Neural progenitor cell (in vitro differentiated cells): Measurements from ENCODE around the gene JCAD. TPM values are rescaled to one million over a fixed set of nuclear protein-coding genes. Genes with fewer than 3 reads are reported as not detected.

Experiments
- DNase-seq: peaks from one replicate; pipeline ENCODE4 v3.0.0-alpha.2; 2016; ENCODE audit warnings: low spot score
- H2AFZ ChIP-seq: fragments of 200-600 bp; sonication (generic); replicated peaks from 2 replicates; pipeline ENCODE4 v1.6.1; 2016; ENCODE audit warnings: antibody characterized with exemption
- H3F3A ChIP-seq: fragments of 200-600 bp; sonication (generic); 2 replicates; pipeline ENCODE4 v1.6.1; 2016; ENCODE audit warnings: antibody characterized with exemption, low read depth
- H3K27ac ChIP-seq: fragments of 200-600 bp; sonication (generic); 2 replicates; pipeline ENCODE4 v1.5.1; 2016; ENCODE audit warnings: mild to moderate bottlenecking
- H3K27me3 ChIP-seq: fragments of 200-600 bp; sonication (generic); 2 replicates; pipeline ENCODE4 v1.6.1; 2016; ENCODE audit warnings: mild to moderate bottlenecking, moderate library complexity
- H3K36me3 ChIP-seq: fragments of 200-600 bp; sonication (generic); 2 replicates; pipeline ENCODE4 v1.5.1; 2016
- H3K4me1 ChIP-seq: fragments of 200-600 bp; sonication (generic); 2 replicates; pipeline ENCODE4 v1.6.1; 2016; ENCODE audit warnings: mixed run types
- H3K4me2 ChIP-seq: fragments of 200-600 bp; sonication (generic); 2 replicates; pipeline ENCODE4 v1.6.1; 2016
- H3K4me3 ChIP-seq: fragments of 200-600 bp; sonication (generic); 2 replicates; pipeline ENCODE4 v1.5.1; 2016
- H3K79me2 ChIP-seq: fragments of 200-600 bp; sonication (generic); 2 replicates; pipeline ENCODE4 v1.6.1; 2016; ENCODE audit warnings: low read depth
- H3K9ac ChIP-seq: fragments of 200-600 bp; sonication (generic); 2 replicates; pipeline ENCODE4 v1.6.1; 2016
- H3K9me3 ChIP-seq: fragments of 200-600 bp; sonication (generic); 2 replicates; pipeline ENCODE4 v1.5.1; 2016; ENCODE audit warnings: low read depth
- H4K20me1 ChIP-seq: fragments of 200-600 bp; sonication (generic); 2 replicates; pipeline ENCODE4 v1.6.1; 2016; ENCODE audit warnings: low read depth
- H3K27ac Mint-ChIP-seq: 3 replicates; pipeline ENCODE4 v1.8.0; 2021; ENCODE audit warnings: mixed read lengths
- H3K27me3 Mint-ChIP-seq: 2 replicates; pipeline ENCODE4 v1.8.0; 2022; ENCODE audit warnings: low read depth, mild to moderate bottlenecking, inconsistent platforms, moderate library complexity, mixed read lengths; ENCODE audit not compliant: insufficient read depth
- H3K36me3 Mint-ChIP-seq: 3 replicates; pipeline ENCODE4 v1.8.0; 2021; ENCODE audit warnings: mixed read lengths
- H3K4me1 Mint-ChIP-seq: 3 replicates; pipeline ENCODE4 v1.8.0; 2021; ENCODE audit warnings: mixed read lengths
- H3K4me3 Mint-ChIP-seq: 3 replicates; pipeline ENCODE4 v1.8.0; 2021; ENCODE audit warnings: mild to moderate bottlenecking, moderate library complexity, mixed read lengths
- H3K9me3 Mint-ChIP-seq: 3 replicates; pipeline ENCODE4 v1.8.0; 2020; ENCODE audit warnings: mixed read lengths
- EZH2 ChIP-seq: fragments of 200-600 bp; sonication (generic); IDR thresholded peaks from 2 replicates; pipeline ENCODE4 v1.6.1; 2017; ENCODE audit warnings: antibody characterized with exemption, mild to moderate bottlenecking, moderate library complexity
- EZH2phosphoT487 ChIP-seq: fragments of 200-600 bp; sonication (generic); IDR thresholded peaks from 2 replicates; pipeline ENCODE4 v1.6.1; 2017; ENCODE audit warnings: antibody characterized with exemption
- total RNA-seq: library from RNA; depleted of rRNA; stranded (reverse); fragments of >200 nt; gene quantifications from 2 replicates; pipeline ENCODE4 v1.2.3, GENCODE V29; 2015; ENCODE audit warnings: low replicate concordance
- TF ChIP-seq, protein P1 (sequence below): fragments of 200-600 bp; sonication (generic); IDR thresholded peaks from 2 replicates; pipeline ENCODE4 v1.5.1; 2017; ENCODE audit warnings: antibody characterized with exemption, mild to moderate bottlenecking

Gene JCAD
- total RNA-seq, 1 donor from 2014 or later, result 1.3 TPM

DNA sequence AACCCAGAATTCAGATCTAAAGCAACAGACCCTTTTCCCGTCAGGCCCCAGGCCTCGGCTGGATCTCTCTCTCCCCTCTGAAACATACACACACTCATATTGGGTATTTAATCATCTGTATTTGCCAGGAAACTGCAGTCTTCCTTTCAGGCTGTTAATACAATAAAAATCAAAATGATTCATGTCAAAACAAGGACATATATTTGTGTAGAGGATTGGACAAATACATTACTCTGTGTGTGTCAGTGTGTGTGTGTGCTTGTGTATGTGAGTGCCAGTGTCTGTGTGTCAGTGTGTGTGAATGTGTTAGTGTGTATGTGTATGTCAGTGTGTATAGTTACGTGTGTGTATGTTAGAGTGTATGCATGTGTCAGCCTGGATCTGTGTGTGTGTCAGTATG lies 90.8 kb downstream of the JCAD start:
- no peaks in the 10 kb centered on the region for H3K36me3 ChIP-seq
- no peaks in the 10 kb centered on the region for H3K27me3 ChIP-seq
- H3K4me3 ChIP-seq, result no peak overlapping the region
- H3K27me3 Mint-ChIP-seq, result peaks cover 2% of the 10 kb centered on the region
- no peaks in the 10 kb centered on the region for H3K36me3 Mint-ChIP-seq
- no peak overlapping the region for H3K27ac Mint-ChIP-seq
- H3K79me2 ChIP-seq, result no peaks in the 10 kb centered on the region
- no peak overlapping the region for H3K9ac ChIP-seq
- peaks cover 8% of the 10 kb centered on the region for H3K4me1 Mint-ChIP-seq
- H3K4me3 Mint-ChIP-seq, result no peak overlapping the region
- H3K4me1 ChIP-seq, result no peaks in the 10 kb centered on the region
- no peak overlapping the region for H2AFZ ChIP-seq
- H3K9me3 Mint-ChIP-seq, result peaks cover under 1% of the 10 kb centered on the region
- no peaks in the 10 kb centered on the region for H4K20me1 ChIP-seq
- H3K27ac ChIP-seq, result no peak overlapping the region
- DNase-seq, result no peak
- H3F3A ChIP-seq, result no peaks in the 10 kb centered on the region
- no peaks in the 10 kb centered on the region for H3K9me3 ChIP-seq
- TF ChIP-seq EZH2phosphoT487 (no peak), EZH2 (no peak)
- TF ChIP-seq, protein P1, sequence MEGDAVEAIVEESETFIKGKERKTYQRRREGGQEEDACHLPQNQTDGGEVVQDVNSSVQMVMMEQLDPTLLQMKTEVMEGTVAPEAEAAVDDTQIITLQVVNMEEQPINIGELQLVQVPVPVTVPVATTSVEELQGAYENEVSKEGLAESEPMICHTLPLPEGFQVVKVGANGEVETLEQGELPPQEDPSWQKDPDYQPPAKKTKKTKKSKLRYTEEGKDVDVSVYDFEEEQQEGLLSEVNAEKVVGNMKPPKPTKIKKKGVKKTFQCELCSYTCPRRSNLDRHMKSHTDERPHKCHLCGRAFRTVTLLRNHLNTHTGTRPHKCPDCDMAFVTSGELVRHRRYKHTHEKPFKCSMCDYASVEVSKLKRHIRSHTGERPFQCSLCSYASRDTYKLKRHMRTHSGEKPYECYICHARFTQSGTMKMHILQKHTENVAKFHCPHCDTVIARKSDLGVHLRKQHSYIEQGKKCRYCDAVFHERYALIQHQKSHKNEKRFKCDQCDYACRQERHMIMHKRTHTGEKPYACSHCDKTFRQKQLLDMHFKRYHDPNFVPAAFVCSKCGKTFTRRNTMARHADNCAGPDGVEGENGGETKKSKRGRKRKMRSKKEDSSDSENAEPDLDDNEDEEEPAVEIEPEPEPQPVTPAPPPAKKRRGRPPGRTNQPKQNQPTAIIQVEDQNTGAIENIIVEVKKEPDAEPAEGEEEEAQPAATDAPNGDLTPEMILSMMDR, result no peak
- H3K4me2 ChIP-seq, result no peak overlapping the region

DNA sequence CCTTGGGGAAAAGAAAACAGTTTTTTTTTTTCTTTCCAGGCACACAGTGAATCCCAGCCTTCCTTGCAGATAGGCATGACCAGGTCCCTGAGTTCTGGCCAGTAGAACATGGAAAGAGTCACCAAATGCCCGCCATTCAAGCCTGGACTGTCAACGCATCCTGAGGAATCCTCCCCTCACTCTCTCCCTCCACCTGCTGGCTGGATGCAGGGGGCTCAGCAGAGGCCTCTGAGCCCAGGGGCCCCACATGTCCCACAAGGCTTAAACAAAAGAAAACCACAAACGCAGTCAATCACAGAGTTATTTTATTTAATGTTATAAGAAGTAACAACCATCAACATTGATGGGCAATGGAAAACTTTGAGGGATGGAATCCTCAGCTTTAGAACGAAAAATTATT lies 93.1 kb downstream of the JCAD start:
- H3K4me1 ChIP-seq, result no peaks in the 10 kb centered on the region
- H3K4me2 ChIP-seq, result no peak overlapping the region
- no peak overlapping the region for H3K4me3 ChIP-seq
- no peak overlapping the region for H2AFZ ChIP-seq
- Mint-ChIP-seq H3K27ac (no peak overlapping the region), H3K27me3 (peaks cover 2% of the 10 kb centered on the region), H3K36me3 (no peaks in the 10 kb centered on the region), H3K4me1 (peaks cover 25% of the 10 kb centered on the region), H3K9me3 (no peaks in the 10 kb centered on the region), H3K4me3 (no peak overlapping the region)
- no peaks in the 10 kb centered on the region for H4K20me1 ChIP-seq
- no peak for DNase-seq
- H3K27ac ChIP-seq, result no peak overlapping the region
- H3F3A ChIP-seq, result no peaks in the 10 kb centered on the region
- H3K9ac ChIP-seq, result no peak overlapping the region
- H3K9me3 ChIP-seq, result no peaks in the 10 kb centered on the region
- H3K36me3 ChIP-seq, result no peaks in the 10 kb centered on the region
- no peaks in the 10 kb centered on the region for H3K27me3 ChIP-seq
- H3K79me2 ChIP-seq, result no peaks in the 10 kb centered on the region
- TF ChIP-seq, protein P1, result no peak
- TF ChIP-seq EZH2 (no peak), EZH2phosphoT487 (no peak)
